ENCODE data around the gene SNED1. TPM values are rescaled to one million over a fixed set of nuclear protein-coding genes. Genes with fewer than 3 reads are reported as not detected.

The SNED1 gene
- polyA plus RNA-seq, 1 donor from 2014 or later = 0.32 TPM

DNA sequence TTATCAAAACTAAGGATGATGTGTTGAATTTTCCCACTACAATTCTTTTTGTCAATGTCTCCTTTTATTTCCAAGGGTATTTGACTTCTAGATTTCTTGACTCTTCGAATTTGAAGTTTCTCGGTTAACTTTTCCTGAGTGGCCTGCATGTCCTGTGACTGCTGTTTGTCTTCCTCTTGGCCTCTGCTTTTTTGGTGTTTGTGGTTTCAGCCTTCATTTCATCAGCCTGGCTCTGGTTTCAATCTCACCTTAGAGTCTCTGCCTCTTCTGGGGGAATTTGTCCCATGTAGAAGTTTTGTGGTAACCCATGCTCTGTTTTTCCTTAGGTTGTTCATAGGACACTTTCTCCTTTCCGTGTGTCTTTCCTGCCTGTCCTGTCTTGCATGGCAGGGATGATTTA lies 28.3 kb upstream of the SNED1 start:
- H3K4me2 ChIP-seq (ENCODE audit: low read length) = no peak overlapping the region
- H2AFZ ChIP-seq (ENCODE audit: low read depth, low read length) = no peak overlapping the region
- H3F3A ChIP-seq (ENCODE audit: insufficient read depth, low read length, poor library complexity, severe bottlenecking) = no peaks in the 10 kb centered on the region
- no peaks in the 10 kb centered on the region for H3K9me2 ChIP-seq (ENCODE audit: insufficient read depth, low read length)
- H4K20me1 ChIP-seq (ENCODE audit: insufficient read depth) = no peaks in the 10 kb centered on the region
- no peaks in the 10 kb centered on the region for H3K27me3 ChIP-seq (ENCODE audit: insufficient read depth, low read depth, low read length)
- TF ChIP-seq SMC3 (conservative IDR thresholded peaks at IDR 0.05; ENCODE audit: poor library complexity) (no peak), MXI1 (conservative IDR thresholded peaks at IDR 0.05; ENCODE audit: poor library complexity, severe bottlenecking) (no peak), EP300 (conservative IDR thresholded peaks at IDR 0.05; ENCODE audit: poor library complexity, severe bottlenecking) (no peak), TAF1 (IDR thresholded peaks at IDR 0.05; ENCODE audit: low read depth) (no peak), POLR2AphosphoS5 (IDR thresholded peaks at IDR 0.05) (no peak), RAD21 (conservative IDR thresholded peaks at IDR 0.05) (no peak), EZH2 (IDR thresholded peaks at IDR 0.05; ENCODE audit: borderline replicate concordance, insufficient read depth, low read length, poor library complexity, severe bottlenecking) (no peak)
- TF ChIP-seq, protein P1, sequence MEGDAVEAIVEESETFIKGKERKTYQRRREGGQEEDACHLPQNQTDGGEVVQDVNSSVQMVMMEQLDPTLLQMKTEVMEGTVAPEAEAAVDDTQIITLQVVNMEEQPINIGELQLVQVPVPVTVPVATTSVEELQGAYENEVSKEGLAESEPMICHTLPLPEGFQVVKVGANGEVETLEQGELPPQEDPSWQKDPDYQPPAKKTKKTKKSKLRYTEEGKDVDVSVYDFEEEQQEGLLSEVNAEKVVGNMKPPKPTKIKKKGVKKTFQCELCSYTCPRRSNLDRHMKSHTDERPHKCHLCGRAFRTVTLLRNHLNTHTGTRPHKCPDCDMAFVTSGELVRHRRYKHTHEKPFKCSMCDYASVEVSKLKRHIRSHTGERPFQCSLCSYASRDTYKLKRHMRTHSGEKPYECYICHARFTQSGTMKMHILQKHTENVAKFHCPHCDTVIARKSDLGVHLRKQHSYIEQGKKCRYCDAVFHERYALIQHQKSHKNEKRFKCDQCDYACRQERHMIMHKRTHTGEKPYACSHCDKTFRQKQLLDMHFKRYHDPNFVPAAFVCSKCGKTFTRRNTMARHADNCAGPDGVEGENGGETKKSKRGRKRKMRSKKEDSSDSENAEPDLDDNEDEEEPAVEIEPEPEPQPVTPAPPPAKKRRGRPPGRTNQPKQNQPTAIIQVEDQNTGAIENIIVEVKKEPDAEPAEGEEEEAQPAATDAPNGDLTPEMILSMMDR (IDR thresholded peaks at IDR 0.05; ENCODE audit: poor library complexity, severe bottlenecking) = no peak
- TF ChIP-seq, protein P2, sequence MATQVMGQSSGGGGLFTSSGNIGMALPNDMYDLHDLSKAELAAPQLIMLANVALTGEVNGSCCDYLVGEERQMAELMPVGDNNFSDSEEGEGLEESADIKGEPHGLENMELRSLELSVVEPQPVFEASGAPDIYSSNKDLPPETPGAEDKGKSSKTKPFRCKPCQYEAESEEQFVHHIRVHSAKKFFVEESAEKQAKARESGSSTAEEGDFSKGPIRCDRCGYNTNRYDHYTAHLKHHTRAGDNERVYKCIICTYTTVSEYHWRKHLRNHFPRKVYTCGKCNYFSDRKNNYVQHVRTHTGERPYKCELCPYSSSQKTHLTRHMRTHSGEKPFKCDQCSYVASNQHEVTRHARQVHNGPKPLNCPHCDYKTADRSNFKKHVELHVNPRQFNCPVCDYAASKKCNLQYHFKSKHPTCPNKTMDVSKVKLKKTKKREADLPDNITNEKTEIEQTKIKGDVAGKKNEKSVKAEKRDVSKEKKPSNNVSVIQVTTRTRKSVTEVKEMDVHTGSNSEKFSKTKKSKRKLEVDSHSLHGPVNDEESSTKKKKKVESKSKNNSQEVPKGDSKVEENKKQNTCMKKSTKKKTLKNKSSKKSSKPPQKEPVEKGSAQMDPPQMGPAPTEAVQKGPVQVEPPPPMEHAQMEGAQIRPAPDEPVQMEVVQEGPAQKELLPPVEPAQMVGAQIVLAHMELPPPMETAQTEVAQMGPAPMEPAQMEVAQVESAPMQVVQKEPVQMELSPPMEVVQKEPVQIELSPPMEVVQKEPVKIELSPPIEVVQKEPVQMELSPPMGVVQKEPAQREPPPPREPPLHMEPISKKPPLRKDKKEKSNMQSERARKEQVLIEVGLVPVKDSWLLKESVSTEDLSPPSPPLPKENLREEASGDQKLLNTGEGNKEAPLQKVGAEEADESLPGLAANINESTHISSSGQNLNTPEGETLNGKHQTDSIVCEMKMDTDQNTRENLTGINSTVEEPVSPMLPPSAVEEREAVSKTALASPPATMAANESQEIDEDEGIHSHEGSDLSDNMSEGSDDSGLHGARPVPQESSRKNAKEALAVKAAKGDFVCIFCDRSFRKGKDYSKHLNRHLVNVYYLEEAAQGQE (IDR thresholded peaks at IDR 0.05; ENCODE audit: borderline replicate concordance) = no peak
- no peak overlapping the region for H3K27ac ChIP-seq (ENCODE audit: low read length)
- no peaks in the 10 kb centered on the region for H3K36me3 ChIP-seq (ENCODE audit: insufficient read depth, low read length)
- no peaks in the 10 kb centered on the region for H3K9me3 ChIP-seq (ENCODE audit: low read length)
- H3K4me3 ChIP-seq (ENCODE audit: low read length) = no peak overlapping the region
- H3K79me2 ChIP-seq (replicated peaks; ENCODE audit: insufficient read depth, low read length) = no peaks in the 10 kb centered on the region
- H3K9ac ChIP-seq (ENCODE audit: low read length) = no peak overlapping the region

DNA sequence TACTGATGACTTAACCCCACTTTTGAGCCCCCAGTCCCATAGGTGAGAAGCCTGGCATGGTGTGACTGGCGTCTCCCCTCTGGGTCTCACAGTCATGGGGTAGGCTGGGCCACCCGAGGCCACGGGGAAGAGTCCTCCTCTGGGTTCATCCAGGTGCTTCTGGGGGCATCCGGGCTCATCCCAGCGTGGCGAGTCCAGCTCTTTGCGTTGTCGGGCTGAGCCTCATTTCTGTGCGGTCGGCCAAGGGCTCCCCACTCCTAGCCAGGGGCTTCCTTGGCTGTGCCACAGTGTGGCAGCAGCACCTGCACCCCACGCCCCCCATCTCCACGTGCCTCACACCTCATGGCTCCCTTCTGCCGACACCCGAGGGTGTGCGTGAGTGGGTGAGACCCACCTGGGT lies 27.6 kb upstream of the SNED1 start:
- Histone ChIP-seq H3K27ac (ENCODE audit: low read length) (no peak overlapping the region), H3K36me3 (ENCODE audit: insufficient read depth, low read length) (no peaks in the 10 kb centered on the region), H3K9me2 (ENCODE audit: insufficient read depth, low read length) (no peaks in the 10 kb centered on the region), H3K79me2 (replicated peaks; ENCODE audit: insufficient read depth, low read length) (no peaks in the 10 kb centered on the region), H3K4me2 (ENCODE audit: low read length) (no peak overlapping the region), H3K9ac (ENCODE audit: low read length) (no peak overlapping the region), H4K20me1 (ENCODE audit: insufficient read depth) (no peaks in the 10 kb centered on the region), H3K27me3 (ENCODE audit: insufficient read depth, low read depth, low read length) (no peaks in the 10 kb centered on the region), H2AFZ (ENCODE audit: low read depth, low read length) (no peak overlapping the region), H3K4me3 (ENCODE audit: low read length) (no peak overlapping the region), H3F3A (ENCODE audit: insufficient read depth, low read length, poor library complexity, severe bottlenecking) (no peaks in the 10 kb centered on the region), H3K9me3 (ENCODE audit: low read length) (no peaks in the 10 kb centered on the region)
- TF ChIP-seq, protein P2 (IDR thresholded peaks at IDR 0.05; ENCODE audit: borderline replicate concordance) = no peak
- no peak for TF ChIP-seq EP300 (conservative IDR thresholded peaks at IDR 0.05; ENCODE audit: poor library complexity, severe bottlenecking)
- TF ChIP-seq TAF1 (IDR thresholded peaks at IDR 0.05; ENCODE audit: low read depth) = no peak
- TF ChIP-seq SMC3 (conservative IDR thresholded peaks at IDR 0.05; ENCODE audit: poor library complexity) = no peak
- TF ChIP-seq, protein P1 (IDR thresholded peaks at IDR 0.05; ENCODE audit: poor library complexity, severe bottlenecking) = no peak
- no peak for TF ChIP-seq EZH2 (IDR thresholded peaks at IDR 0.05; ENCODE audit: borderline replicate concordance, insufficient read depth, low read length, poor library complexity, severe bottlenecking)
- no peak for TF ChIP-seq POLR2AphosphoS5 (IDR thresholded peaks at IDR 0.05)
- TF ChIP-seq RAD21 (conservative IDR thresholded peaks at IDR 0.05) = no peak
- no peak for TF ChIP-seq MXI1 (conservative IDR thresholded peaks at IDR 0.05; ENCODE audit: poor library complexity, severe bottlenecking)

All from neural cell (in vitro differentiated cells).